Measurements from ENCODE around the gene EPB41L2.
"Not testable (repeated sequence)": the region's sequence is repeated elsewhere in the genome, so short reads cannot be mapped to it uniquely, and the experiment has no call there.

EPB41L2 gene

DNA sequence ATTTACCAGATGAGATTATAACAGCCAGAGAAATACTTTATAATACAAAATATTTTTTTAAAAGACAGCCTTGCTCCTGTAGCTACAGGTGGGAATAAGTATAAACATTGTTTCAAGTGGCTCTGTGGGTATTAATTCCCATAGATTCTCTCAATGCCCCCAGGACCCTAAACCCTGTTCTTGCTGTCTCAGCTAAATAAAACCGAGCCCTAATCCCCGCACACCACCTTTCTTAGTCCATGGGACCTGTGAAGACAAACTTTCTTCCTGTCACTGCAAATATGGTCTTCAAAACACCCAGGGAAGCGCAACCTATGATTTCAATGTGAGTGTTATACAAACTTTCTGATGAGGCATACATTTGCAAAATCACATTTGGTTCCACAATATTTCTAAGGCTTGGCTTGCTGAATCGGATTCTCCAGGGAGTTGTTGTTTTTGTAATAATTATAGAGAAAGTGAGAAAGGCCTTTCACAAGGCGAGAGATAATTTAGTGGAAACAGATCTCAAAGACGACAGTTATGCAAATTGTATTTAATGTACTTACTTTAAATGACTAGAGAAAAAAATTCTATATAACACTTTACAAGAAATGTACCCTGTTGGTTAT, 224.7 kb downstream of the EPB41L2 start:
- no peak for DNase-seq (ENCODE audit: low spot score)

DNA sequence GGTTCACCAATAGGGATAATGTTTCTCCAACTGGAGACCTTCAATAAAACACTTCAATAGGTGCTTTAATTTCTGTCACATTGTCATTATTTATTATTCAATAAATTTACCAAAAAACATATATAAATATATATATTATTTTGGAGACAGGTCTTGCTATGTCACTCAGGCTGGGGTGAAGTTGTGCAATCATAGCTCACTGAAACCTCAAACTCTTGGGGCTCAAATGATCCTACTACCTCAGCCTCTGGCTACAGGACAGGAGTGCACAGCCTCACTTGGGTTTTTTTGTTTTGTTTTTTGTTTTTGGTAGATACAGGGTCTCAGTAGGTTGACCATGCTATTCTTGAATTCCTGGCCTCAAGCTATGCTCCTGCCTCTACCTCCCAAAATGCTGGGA, 226.0 kb downstream of the EPB41L2 start:
- no peak for DNase-seq (ENCODE audit: low spot score)

DNA sequence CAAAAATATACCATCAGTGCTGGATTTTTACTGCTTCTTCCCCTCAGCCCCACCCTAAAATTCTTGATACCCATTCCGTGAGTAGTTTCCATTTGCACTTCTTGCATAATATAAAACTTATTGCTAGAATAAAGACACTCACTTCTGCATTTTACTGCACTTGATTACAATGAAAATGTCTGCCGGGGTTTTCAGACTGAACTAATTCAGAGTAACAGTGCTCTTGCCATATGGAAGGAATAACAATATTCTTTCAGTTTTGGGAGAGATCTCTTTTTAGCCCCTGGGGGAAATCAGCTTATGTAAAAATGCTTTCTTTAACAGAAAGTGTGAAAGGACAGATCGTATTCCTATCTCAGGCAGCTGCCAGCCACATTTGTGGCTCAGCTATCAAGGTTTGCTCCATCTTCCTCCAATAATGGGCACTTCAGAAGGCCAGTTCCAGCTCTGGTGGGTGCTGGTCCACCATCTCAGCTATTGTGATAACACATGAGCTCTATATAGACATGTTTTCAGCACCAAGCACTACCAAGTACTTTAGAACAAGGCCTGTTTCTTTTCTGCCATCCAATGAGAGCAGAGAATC, 226.9 kb downstream of the EPB41L2 start:
- no peak for DNase-seq (ENCODE audit: low spot score)

DNA sequence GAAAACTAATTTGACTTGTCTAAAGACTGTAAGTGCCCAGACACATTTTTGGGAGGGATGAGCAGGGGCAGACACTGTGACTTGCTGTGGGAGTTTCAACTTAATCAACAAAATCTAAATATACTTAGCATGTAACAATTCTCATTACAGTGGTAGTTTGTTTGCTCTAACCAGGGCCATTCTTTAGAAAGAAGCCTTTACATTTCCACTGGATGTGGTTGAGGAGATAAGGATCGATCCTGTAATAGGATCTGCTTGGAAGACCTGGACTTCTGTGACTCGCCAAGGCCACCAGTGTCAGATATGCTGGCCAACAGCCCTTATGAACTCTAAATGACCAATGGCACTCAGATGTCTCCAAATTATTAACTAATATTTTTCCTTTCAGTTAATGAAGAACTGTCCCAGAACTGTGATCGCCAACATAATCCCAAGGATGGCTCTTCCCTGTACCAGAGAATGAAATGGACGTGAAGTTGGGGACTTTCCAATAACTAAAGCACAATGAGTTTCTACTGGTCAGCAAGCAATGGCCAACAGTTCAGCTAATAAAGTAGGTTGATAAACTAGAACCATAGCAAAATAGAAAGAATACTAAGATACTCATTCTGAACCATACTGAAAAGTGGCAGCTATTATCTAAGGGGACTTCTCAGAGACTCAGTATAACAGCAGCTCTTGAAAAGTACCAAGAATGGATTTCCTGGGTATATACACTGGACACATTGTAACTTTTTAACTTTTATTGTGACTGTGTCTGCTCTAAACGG, 228.4 kb downstream of the EPB41L2 start:
- DNase-seq (ENCODE audit: low spot score): no peak

DNA sequence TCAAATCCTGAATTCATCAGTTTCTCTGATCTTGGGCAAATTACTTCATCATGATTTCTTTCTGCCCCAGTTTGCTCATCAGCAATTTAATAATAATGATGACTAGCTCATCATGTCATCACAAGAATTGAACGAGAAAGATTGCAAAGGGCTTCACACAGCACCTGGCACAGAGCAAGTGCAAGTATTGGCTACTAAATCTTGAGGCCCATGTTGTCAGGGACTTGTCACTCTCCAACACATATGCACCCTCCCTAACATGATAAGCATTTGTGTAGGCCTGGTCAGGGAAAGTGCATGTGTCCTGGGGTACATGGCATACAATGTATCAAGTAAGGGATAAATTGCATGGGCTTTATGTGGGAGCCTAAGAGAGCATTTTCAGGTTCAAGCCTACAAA, 229.5 kb downstream of the EPB41L2 start:
- DNase-seq (ENCODE audit: low spot score): no peak

DNA sequence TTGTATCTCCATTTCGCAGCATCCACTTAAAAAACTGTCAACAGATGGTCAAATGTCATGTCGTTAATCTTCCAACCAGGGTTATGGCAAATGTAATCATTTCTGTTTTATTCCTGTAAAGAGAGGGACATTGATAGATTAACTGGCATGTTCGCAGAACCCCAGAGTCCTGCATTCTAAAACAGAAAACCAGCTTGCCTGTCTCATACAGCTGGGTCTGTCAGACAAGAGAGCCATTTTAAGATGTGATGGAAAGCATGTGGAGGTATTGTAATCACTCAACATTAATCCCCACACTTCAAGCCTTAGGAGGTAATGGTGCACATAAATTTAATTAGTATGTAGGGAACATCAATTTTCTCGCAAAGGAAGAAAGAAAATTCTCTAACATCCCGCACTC, 231.4 kb downstream of the EPB41L2 start:
- no peak for DNase-seq (ENCODE audit: low spot score)

DNA sequence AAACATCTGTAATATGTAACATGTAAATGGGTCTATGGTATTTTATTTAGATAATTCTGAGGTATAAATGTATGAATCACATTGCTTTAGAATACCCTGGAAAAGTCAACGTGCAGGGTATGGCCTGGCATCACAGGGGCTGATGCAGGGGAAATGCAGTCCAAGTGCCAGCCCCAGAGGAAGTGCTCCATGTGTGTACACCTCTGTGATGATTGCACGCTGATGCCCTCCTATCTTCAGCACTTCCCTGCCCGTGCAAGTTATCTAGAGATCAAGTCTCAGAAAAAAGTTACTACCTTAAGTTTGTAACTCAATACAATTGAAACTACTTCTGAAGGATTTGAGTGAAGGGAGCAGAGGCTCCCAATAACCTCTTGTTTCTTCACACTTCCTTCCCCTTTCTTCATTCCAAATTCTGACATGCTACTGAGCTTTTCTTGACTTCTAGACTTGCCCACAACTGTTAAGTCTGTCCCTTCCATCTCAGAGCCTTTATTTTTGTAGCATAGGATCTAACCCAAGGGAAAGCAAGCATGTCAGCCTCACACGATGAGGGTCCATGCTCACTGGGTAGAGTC, 233.6 kb downstream of the EPB41L2 start:
- no peak for DNase-seq (ENCODE audit: low spot score)

DNA sequence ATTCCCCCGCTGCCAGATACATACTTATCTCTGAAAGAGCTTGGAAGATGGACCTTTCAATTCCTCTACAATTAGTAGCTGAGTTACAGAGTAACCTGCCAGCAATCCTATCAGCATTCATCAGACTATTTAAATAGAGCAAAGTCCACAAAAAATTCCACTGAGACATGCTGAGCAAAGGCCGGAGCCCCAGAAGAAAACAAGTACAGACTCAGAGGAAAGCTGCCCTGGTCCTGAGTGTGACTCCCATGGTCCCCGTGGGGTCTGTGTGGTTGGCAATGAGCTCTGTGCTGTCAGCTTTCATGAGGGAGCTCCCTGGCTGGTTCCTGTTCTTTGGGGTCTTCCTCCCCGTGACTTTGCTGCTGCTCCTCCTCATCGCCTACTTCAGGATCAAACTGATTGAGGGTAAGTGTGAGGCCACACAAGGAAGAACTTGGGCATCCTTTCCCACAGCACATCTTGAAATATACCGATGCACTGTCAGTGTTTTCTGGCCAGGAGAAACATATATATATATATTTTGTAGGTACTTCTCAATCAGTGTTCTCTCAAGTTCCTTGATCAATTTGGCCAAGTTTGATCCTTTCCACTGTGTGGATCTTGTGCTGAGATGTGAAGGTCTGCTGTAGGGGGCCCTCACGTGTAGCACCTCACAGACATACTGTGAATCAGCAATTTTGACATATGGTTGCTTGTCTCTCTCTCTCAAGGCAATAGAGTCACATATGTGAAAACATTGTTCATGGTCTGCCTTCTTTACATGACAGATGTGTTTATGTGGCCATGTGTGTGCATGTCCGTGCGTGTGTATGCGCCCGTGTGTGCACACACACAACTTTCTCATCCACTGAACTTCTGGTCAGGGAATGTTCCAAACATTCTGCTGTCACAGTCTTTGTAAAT, 235.5 kb downstream of the EPB41L2 start, which contains the start of gene SMLR1:
Gene SMLR1, plus strand, starts transcription at position 160 of the 903 bp plus-strand sequence. Its CDS starts 8 bp downstream, at position 168.
- DNase-seq (ENCODE audit: low spot score): no peak

DNA sequence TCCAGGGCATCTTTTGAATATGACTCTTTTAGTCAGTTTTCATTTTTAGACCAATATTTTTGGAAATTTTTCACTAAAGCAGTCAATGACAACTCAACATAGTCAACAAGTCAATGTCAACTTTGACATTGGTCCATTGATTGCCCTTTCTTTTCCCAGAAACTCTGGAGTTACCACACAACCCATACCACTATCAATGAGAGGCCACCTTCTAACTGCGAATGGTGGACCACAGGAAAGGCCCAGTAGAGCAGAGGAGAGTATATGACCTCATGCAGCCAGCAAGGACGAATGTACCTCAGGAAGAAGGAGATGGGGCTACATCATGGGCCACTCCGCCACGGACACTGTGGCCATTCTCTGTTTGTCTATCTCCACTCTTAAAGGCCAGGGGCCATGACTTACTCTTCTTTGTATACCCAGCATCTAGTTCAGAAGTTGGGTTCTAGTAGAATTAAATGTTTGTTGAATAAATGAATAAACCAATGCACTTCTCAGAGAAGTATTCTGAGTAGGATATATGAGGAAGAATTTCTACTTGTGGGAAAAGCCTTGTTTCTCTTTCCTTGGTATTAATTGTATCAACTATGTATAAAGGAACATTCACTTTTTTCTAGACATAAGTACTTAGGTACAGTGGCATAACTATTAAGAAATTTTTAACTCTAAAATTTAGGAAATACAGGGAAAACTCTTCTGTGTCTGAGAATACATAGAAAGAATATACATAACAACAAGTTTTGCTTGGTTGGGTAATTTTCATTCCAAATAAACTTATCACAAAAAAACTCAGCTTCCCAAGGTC, 236.4 kb downstream of the EPB41L2 start:
- DNase-seq (ENCODE audit: low spot score): no peak

DNA sequence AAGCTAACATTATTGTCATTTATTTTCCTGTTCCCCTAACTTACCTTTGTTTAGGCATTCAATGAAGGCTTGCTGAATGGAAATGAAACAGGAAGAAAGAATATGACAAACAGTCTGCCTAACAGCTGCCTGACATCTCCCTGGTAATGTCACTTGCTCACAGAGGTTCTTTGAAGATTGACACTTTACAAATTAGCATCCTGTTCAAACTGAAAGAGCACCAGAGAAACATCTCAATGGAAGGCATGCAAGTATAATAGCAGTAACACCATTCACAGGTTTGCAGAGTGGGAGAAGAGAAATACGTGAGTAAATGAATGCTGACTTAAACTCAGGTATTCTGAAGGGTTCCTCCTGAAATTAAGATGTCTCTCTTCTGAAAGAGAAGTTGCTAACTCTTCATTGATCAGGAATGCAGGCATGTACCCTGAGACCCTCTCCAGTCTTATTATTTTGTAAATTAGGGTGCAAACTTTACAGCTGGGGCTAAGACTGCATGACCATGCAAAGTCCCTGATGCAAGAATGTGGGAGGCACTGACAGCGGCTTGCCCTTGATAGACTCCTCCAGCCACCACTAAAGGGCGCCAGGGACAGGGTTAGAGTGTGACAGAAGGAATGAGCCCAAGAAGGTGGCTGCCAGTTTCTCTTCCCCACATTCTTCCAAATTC, 237.1 kb downstream of the EPB41L2 start:
- no peak for DNase-seq (ENCODE audit: low spot score)

DNA sequence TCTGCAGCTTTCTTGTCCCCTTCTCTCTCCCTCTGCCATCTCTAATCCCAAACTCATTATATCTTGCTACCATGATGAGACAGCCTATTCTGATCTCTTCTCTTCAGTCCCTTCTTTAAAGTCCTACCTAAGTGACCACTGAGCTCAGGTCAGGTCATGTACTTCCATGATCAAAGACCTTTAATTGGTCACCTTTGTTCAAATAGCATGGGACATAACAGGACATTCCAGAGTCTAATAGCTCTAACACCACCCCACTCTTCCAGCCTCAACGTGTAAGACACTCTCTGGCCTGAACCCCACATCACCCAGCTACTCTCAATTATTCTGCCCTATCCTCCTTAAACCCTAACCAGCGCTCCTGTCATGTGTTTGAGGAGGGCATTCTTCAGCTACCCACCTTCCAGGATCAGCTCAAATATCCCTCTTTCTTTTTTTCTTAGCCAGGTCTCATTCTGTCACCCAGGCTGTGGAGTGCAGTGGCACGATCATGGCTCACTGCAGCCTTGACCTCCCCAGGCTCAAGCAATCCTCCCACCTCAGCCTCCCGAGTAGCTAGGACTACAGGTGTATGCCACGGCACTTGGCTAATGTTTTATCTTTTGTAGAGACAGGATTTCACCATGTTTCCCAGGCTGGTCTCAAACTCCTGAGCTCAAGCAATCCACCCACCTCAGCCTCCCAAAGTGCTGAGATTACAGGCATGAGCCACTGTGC, 237.9 kb downstream of the EPB41L2 start:
- no peak for DNase-seq (ENCODE audit: low spot score)

DNA sequence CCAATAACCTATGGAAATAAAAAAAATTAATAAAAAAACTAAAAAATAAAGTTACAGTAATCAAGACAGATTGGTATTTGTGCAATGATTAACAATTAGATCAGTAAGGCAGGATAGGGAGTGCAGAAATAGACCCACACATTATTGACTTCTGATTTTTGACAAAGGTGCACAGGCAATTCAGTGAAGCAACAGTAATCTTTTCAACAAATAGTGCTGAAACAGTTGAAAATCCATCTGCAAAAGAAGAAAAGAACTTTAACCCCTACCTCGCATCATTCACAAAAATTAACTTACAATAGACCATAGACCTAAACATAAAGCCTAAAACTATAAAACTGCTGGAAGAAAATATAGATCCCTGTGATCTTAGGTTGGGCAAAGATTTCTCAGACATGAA, 240.3 kb downstream of the EPB41L2 start:
- DNase-seq (ENCODE audit: low spot score): no peak

DNA sequence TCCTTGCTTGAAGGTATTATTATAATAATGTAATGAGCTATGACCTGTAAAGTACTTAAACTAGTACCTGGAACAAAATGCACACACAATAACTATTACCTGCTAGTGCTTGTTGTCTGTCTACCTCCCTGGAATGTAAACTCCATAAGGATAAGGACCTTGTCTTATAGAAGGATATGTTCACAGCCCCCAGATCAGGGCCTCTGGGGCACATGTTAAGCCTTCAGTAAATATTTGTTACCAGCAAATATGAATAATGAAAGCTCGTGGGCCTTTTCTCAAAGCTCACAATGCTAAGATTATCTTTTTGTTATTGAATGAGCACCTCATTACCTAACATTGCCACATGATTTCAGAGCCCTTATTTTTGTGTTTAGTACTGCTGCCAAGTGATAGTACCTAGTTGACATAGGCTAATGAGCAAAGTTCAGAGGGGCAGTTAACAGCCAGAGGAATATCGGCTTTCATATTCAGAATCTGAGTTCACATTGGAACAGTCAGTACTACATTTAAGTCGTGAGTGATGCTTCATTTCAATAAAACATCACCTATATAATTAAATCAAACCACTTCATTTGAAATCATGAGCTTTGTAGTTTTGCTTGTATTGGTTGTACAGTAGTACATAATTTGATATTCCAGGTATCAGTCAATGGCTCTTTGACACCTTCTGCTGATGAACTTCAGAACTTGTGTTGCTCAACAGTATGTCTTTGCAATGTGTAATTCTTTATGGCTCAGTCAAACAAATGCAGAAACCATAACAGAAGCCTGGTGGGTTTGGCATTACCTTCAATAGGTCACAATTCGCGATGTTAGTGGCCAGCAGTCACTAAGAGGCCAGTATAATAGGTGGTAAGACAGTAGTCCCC, 247.6 kb downstream of the EPB41L2 start:
- no peak for DNase-seq (ENCODE audit: low spot score)

DNA sequence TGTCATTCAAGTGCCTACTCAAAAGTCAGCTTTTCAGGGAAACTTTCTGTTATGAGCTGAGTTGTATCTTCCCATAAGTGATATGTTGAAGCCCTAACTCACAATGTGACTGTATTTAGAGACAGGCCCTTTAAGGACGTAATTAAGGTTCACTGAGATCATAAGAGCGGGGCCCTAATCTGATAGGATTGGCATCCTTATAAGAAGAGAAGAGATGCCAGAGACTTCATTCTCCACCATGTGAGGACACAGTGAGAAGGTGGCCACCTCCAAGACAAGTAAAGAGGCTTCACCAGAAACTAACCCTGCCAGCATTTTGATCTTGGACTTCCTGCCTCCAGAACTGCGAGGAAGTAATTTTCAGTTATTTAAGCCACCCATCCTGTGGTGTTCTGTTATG, 248.5 kb downstream of the EPB41L2 start:
- DNase-seq (ENCODE audit: low spot score): no peak

DNA sequence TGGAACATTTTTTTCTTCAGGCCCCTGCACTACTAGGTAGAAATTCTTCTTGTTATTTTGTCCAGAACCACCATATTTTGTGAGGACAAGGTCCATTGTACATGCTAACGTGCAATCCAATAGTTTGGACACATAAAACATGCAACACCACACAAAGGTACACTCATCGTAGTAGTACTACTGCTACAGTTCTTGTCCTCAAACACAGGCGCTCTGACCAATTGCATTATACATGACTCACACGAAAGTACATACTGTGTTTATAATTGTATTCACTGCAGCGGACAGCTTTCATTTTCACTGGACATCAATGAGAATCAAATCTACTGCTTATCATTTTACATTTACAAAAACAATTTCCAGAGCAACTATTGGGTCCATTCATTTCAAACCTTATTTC, 251.1 kb downstream of the EPB41L2 start:
- DNase-seq (ENCODE audit: low spot score): no peak

DNA sequence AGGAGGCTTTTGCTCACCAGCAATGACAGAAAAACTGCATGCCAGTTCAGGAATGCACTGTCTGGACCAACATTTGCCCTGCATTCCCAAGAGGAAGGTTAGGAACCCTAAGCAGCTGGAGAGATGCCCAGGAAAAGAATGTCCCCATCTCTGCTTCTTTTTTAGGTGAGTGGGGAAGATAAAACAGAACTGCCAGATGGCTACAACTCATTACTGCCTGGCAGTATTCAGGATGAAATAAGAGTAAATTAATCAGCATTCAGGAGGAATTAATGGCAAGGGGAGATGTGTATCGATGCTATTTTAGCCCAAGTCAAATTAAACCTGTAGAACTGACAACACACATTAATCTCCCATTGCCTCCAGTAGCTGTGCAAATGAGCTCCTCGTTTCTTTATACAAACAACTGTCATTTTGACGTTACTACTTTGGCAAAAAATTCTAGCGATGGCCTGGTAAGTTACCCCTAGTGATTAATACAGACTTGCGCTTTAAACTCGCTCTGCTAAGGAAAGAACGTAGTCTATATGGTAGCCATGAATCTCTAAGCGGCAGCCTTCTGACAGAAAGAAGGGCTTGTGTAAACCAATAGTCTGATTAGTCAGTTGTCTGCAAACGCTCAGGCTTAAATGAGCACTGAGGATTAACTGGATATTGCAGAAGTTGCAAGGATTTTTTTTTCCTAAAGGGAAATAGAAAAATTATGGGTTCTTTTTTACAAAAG, 252.6 kb downstream of the EPB41L2 start:
- no peak for DNase-seq (ENCODE audit: low spot score)

DNA sequence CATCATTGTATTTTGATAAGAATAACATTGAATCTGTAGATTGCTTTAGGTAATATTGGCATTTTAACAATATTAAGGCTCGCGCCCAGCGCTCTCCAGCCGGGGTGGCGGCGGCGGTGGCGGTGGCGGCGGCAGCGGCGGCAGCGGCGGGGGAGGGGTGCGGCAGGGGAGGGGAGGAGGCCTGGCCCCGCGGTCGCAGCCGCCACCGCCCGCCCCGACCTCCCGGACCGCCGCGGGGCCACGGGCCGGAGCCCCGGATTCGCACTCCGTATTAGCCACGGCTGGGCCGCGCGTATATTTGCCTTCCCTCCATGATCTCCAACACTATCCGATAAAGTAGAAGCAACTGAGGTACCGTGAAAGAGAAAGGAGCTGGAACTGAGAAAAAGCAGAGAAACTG, 261.7 kb downstream of the EPB41L2 start:
- DNase-seq (ENCODE audit: low spot score): not testable (repeated sequence)

DNA sequence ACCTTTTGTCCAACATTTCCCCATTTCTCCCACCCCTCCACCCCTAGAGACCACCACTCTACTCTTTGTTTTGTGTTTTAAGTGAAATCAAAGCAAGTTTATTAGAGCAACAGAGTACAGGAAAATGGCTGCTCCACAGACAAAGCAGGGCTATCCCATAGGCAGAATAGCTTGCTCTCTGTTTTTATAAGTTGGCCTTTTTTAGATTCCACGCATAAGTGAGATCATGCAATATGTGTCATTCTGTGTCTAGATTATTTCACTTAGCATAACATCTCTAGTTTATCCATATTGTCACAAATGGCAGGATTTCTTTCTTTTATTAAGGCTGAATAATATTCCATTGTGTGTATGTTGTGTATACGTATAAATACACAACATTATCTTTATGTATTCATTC, 266.0 kb downstream of the EPB41L2 start:
- DNase-seq (ENCODE audit: low spot score): no peak

All from CD4-positive, alpha-beta T cell treated with Interleukin-15 for 4 hours (primary cell).